NT2/D1 (cell line): ENCODE data around the gene TESMIN.

Experiments used
- YY1 ChIP-seq: IDR thresholded peaks from 2 replicates; pipeline ENCODE4 v1.6.1; 2011; ENCODE audit not compliant: insufficient read length, insufficient read depth
- ZNF274 ChIP-seq: IDR thresholded peaks from 2 replicates; pipeline ENCODE4 v1.6.1; 2011; ENCODE audit warnings: mild to moderate bottlenecking, low read depth, low read length

DNA sequence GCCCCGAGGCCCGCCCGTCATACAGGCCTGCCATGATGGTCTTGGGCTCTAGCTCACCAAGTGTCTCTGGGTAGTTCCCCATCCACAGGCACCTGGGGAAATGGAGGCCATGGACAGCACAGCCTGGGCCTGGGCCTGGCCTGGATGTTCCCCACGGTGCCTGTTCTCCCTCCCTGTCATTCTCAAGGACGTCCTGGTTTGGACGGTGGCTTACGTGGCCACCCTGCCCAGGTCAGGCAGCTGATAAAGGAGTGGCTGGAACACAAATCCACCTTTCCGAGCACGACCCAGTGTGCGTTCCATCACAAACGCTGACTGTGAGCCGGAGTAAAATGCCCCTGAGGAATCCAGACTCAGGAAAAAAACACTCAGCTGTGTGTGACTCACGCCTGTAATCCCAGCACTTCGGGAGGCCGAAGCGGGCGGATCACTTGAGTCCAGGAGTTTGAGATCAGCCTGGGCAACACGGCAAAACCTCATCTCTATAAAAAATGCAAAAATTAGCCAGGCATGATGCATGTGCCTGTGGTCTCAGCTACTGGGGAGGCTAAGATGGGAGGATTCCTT, 41.2 kb upstream of the TESMIN start:
- no peak for TF ChIP-seq ZNF274
- TF ChIP-seq YY1: no peak
